Epithelial cell of esophagus (primary cell): ENCODE measurements around the gene MBTPS1.

ENCODE experiments used
- DNase-seq: peaks from one replicate; pipeline ENCODE4 v3.0.0; 2010; ENCODE audit warnings: low read depth
- H3K4me3 ChIP-seq: 2 replicates; pipeline ENCODE4 v1.5.1; 2011; ENCODE audit warnings: mild to moderate bottlenecking, low read length, control low read depth
- TF ChIP-seq, protein P1 (sequence below): IDR thresholded peaks from 2 replicates; pipeline ENCODE4 v1.5.1; 2011; ENCODE audit warnings: low read depth, mild to moderate bottlenecking, low read length, control low read depth, inconsistent platforms; ENCODE audit not compliant: insufficient read depth; ENCODE audit errors: missing control alignments

Gene MBTPS1

GRCh38 chr16:84098939-84099338 is 17.8 kb downstream of the MBTPS1 start:
- H3K4me3 ChIP-seq, result no peak overlapping the region
- peak; percentile 48 for DNase-seq
- TF ChIP-seq, protein P1, sequence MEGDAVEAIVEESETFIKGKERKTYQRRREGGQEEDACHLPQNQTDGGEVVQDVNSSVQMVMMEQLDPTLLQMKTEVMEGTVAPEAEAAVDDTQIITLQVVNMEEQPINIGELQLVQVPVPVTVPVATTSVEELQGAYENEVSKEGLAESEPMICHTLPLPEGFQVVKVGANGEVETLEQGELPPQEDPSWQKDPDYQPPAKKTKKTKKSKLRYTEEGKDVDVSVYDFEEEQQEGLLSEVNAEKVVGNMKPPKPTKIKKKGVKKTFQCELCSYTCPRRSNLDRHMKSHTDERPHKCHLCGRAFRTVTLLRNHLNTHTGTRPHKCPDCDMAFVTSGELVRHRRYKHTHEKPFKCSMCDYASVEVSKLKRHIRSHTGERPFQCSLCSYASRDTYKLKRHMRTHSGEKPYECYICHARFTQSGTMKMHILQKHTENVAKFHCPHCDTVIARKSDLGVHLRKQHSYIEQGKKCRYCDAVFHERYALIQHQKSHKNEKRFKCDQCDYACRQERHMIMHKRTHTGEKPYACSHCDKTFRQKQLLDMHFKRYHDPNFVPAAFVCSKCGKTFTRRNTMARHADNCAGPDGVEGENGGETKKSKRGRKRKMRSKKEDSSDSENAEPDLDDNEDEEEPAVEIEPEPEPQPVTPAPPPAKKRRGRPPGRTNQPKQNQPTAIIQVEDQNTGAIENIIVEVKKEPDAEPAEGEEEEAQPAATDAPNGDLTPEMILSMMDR, result no peak

DNA sequence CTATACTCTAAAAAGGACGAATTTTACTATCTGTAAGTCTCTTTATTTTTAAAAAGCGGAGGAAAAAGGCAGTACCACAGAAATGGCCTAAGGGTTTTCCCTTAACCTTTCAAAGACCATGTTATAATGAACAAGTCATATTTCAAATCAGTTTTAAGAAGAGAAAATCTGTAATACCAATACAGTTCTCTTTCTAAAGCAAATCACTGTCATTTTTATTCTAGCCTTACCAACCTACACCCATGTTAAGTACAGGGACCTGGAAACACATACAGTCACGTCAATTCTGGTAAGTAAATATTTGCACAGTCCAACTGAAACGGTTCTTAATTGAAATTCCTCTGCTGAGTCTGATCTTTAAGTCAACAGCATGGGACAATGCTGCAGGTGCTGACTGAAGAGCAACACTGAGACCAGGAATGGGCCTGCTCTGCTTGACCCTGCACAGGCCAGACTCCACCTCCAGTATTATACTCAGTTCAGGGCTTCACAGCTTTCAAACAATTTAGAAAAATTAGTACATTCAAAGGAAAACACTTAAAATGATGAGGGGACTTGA is 20.2 kb downstream of the MBTPS1 start:
- TF ChIP-seq, protein P1, result no peak
- DNase-seq, result no peak

GRCh38 chr16:84095466-84095865 is 21.3 kb downstream of the MBTPS1 start:
- TF ChIP-seq, protein P1, result no peak
- no peak for DNase-seq
- no peak overlapping the region for H3K4me3 ChIP-seq

More for the DNA sequence above, 20.2 kb downstream of the MBTPS1 start:
- no peak overlapping the region for H3K4me3 ChIP-seq

GRCh38 chr16:84093879-84094270 is 22.9 kb downstream of the MBTPS1 start:
- no peak for DNase-seq
- no peak overlapping the region for H3K4me3 ChIP-seq
- TF ChIP-seq, protein P1, result no peak

DNA sequence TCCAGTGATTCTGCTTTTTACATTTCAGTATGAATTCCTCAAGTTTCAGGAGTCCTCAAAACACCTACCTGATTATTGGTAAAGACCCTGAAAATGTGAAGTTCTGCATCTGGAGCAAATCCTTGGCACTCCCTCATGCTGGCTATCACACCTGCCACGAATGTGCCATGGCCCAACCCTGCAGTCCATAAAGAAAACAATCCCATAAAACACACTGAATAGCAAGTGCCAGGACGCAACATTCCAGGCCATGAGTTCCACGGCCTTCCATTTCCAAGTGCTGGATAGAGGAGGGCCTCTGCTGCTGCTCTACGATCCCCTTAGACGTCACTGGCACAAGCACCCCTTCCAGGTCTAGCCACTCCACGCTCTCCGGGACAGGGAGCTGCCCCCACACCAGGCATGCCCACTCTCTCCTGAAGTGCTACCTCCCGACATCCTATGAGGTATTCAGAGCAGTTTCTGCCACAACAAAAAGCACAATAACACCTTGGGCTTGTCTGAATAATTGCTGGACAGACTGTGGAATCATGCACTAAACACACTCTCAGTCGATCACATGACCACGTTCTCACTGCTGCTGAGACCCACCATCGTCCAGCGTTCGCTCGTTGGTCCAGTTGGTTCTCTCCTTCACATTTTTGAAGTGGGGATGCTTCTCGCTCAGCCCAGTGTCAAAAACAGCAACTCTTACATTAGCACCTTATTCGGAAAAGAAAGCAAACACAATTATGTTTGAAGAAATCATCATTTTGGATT is 23.4 kb downstream of the MBTPS1 start:
- H3K4me3 ChIP-seq, result no peak overlapping the region
- TF ChIP-seq, protein P1, result no peak
- DNase-seq, result no peak

DNA sequence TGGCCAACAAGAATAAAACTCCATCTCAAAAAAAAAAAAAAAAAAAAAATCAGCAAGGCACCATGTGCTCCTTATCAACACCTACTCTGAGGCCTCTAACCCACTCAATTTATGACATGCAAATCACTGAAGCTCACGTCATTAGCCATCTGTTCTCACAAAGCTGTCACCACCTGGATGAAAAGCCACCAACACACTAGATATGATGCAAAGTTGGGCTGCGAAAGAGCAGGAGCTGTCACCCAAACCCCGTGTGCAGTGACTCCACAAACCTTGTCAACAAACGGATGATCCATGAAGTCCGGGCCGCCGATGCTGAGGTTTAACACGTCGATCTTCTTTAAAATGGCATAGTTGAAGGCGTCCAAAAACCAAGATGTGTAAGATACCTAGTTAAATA is 25.3 kb downstream of the MBTPS1 start:
- H3K4me3 ChIP-seq, result no peak overlapping the region
- TF ChIP-seq, protein P1, result no peak
- DNase-seq, result no peak

DNA sequence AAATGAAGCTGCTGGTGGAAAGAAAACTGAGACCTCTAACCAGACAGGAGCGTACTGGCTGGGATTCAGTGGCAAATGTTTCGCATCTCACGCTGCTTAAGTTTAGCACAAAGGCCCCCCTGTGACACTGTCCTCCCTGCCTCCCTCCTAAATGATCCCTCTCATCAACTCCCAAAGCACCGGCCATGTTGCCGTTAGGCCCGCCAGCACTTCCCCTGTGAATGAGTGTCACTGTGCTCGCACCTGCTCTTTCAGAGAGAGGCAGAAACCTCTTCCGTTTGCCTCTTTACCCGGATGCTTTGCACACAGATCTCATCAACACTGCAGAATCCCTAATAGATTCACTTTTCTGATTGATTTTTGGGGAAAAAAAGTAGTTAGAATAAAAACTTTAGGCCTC is 26.5 kb downstream of the MBTPS1 start:
- TF ChIP-seq, protein P1, result no peak
- H3K4me3 ChIP-seq, result no peak overlapping the region
- no peak for DNase-seq
